MM.1S (cell line): Measurements from ENCODE around the gene CCT7.

Experiments
- EZH2 ChIP-seq: fragments of 300-600 bp; sonication (generic); optimal IDR thresholded peaks from 2 replicates; pipeline ENCODE3; 2017; ENCODE audit warnings: low read depth, mild to moderate bottlenecking, antibody characterized with exemption, low read length, mixed read lengths
- EZH2phosphoT487 ChIP-seq: fragments of 300-600 bp; sonication (generic); IDR thresholded peaks from 2 replicates; pipeline ENCODE4 v1.6.1; 2018; ENCODE audit warnings: antibody characterized with exemption, low read length
- TF ChIP-seq, protein P1 (sequence below): fragments of 300-600 bp; sonication (generic); IDR thresholded peaks from 2 replicates; pipeline ENCODE4 v1.5.1; 2016; ENCODE audit warnings: antibody characterized with exemption, low read length, mixed read lengths

DNA sequence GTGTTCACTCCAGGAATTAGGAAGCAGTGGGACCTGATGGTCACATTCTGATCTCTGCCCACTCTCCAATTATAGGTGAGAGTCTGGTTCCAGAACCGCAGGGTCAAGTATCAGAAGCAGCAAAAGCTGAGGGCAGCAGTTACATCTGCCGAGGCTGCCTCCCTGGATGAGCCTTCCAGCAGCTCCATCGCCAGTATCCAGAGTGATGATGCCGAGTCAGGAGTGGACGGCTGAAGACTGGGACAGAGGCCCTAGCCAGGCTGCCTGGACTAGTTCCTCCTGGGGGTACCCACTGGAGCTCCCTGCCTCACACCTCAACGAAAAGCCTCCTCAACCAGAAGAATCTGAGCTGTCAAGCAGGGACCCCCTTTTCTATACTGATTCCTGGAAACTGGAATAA, 23.4 kb upstream of the CCT7 start:
- TF ChIP-seq EZH2 (no peak), EZH2phosphoT487 (no peak)
- TF ChIP-seq, protein P1, sequence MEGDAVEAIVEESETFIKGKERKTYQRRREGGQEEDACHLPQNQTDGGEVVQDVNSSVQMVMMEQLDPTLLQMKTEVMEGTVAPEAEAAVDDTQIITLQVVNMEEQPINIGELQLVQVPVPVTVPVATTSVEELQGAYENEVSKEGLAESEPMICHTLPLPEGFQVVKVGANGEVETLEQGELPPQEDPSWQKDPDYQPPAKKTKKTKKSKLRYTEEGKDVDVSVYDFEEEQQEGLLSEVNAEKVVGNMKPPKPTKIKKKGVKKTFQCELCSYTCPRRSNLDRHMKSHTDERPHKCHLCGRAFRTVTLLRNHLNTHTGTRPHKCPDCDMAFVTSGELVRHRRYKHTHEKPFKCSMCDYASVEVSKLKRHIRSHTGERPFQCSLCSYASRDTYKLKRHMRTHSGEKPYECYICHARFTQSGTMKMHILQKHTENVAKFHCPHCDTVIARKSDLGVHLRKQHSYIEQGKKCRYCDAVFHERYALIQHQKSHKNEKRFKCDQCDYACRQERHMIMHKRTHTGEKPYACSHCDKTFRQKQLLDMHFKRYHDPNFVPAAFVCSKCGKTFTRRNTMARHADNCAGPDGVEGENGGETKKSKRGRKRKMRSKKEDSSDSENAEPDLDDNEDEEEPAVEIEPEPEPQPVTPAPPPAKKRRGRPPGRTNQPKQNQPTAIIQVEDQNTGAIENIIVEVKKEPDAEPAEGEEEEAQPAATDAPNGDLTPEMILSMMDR, result no peak
